Measurements from ENCODE around the gene DVL3. TPM values are rescaled to one million over a fixed set of nuclear protein-coding genes. Genes with fewer than 3 reads are reported as not detected.

The DVL3 gene
- total and polyA plus RNA-seq, 5 donors from 2014 or later, result 4.1 to 36.2 (median 7.2) TPM

DNA sequence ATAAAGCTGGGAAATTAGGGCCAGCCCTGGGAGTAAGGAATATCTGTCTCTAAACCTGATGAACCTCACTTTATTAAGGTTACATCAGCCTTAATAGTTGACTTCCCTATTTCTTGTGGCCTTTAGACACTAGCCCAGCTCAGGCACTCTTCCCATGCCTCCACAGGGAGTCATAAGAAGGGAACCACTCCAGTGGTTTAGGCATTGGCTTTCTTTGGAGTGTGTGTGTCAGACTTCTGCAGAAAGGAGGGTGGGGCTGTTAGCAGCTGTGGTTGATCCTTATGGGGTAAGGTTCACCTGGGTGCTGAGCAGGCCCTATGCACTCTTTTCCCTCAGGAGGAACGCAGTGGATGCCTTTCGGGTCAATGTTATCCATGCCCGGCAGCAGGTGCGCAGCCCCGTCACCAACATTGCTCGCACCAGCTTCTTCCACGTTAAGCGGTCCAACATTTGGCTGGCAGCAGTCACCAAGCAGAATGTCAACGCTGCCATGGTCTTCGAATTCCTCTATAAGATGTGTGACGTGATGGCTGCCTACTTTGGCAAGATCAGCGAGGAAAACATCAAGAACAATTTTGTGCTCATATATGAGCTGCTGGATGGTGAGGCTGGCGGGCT is 23.5 kb downstream of the DVL3 start:
- Mint-ChIP-seq H3K27me3 (peaks cover 5% of the 10 kb centered on the region), H3K9me3 (no peaks in the 10 kb centered on the region), H3K36me3 (peaks cover 47% of the 10 kb centered on the region), H3K4me1 (peaks cover 0 to 45% (median 27%) of the 10 kb centered on the region in 4 donors), H3K27ac (peak overlapping the region in 1 of 3 donors; percentile 67), H3K4me3 (peak overlapping the region; percentile 46 to 68 (median 58))
- H3K36me3 ChIP-seq (ENCODE audit: control insufficient read depth, insufficient read depth, low read length), result peaks cover 58% of the 10 kb centered on the region
- no peaks in the 10 kb centered on the region for H3K9me3 ChIP-seq (ENCODE audit: control insufficient read depth in 2 of 2, low read length in 2 of 2)
- no peak overlapping the region for H3K27ac ChIP-seq (ENCODE audit: insufficient read depth, low read length, poor library complexity, severe bottlenecking)
- DNase-seq, result no peak
- ATAC-seq (ENCODE audit: low read depth in 2 of 2), result no peak
- H3K4me1 ChIP-seq (ENCODE audit: control insufficient read depth, insufficient read depth, low read length, poor library complexity, severe bottlenecking), result peaks cover 29% of the 10 kb centered on the region
- no peaks in the 10 kb centered on the region for H3K27me3 ChIP-seq (ENCODE audit: control insufficient read depth, insufficient read depth, low read length)
- no peak overlapping the region for H3K4me3 ChIP-seq (ENCODE audit: low read depth, low read length)

DNA sequence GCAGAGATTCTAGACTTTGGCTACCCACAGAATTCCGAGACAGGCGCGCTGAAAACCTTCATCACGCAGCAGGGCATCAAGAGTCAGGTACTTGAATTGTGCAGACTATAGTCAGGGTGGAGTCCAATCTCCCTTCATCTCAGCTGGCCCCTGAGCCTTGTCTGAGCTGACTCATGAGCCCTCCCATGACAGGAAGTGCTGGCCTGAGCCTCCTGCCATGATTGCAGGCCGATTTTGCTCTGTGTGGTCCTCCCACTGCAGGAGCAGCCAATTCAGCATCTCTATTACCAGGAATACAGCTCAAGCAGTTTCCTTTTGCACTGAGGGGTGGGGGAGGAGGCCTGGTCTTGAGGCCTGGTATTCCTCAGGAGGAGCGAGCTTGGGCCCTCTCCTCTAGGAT is 25.0 kb downstream of the DVL3 start:
- H3K4me1 Mint-ChIP-seq, result peaks cover 0 to 43% (median 28%) of the 10 kb centered on the region in 4 donors
- Histone ChIP-seq H3K4me1 (ENCODE audit: control insufficient read depth, insufficient read depth, low read length, poor library complexity, severe bottlenecking) (peaks cover 28% of the 10 kb centered on the region), H3K36me3 (ENCODE audit: control insufficient read depth, insufficient read depth, low read length) (peaks cover 64% of the 10 kb centered on the region), H3K4me3 (ENCODE audit: low read depth, low read length) (no peak overlapping the region), H3K27me3 (ENCODE audit: control insufficient read depth, insufficient read depth, low read length) (no peaks in the 10 kb centered on the region), H3K9me3 (ENCODE audit: control insufficient read depth in 2 of 2, low read length in 2 of 2) (no peaks in the 10 kb centered on the region), H3K27ac (ENCODE audit: insufficient read depth, low read length, poor library complexity, severe bottlenecking) (no peak overlapping the region)
- no peaks in the 10 kb centered on the region for H3K9me3 Mint-ChIP-seq
- no peak for ATAC-seq (ENCODE audit: low read depth in 2 of 2)
- H3K27me3 Mint-ChIP-seq, result no peaks in the 10 kb centered on the region
- no peak for DNase-seq
- H3K4me3 Mint-ChIP-seq, result peak overlapping the region in 1 of 4 donors; percentile 61
- H3K36me3 Mint-ChIP-seq, result peaks cover 47% of the 10 kb centered on the region
- H3K27ac Mint-ChIP-seq, result peak overlapping the region in 1 of 3 donors; percentile 76

DNA sequence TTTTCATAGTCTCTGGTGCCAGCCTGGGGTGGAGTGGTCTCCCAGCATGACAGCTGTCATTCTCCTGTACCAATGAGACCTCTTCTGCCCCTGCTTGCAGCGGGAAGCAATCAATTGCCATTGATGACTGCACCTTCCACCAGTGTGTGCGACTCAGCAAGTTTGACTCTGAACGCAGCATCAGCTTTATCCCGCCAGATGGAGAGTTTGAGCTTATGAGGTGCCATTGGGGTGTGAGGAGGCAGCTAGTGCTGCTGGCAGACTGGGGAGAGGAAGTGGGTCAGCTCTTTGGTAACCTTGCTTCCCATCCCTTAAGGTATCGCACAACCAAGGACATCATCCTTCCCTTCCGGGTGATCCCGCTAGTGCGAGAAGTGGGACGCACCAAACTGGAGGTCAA is 26.4 kb downstream of the DVL3 start:
- H3K36me3 Mint-ChIP-seq, result peaks cover 47% of the 10 kb centered on the region
- H3K4me3 ChIP-seq (ENCODE audit: low read depth, low read length), result no peak overlapping the region
- H3K27ac ChIP-seq (ENCODE audit: insufficient read depth, low read length, poor library complexity, severe bottlenecking), result no peak overlapping the region
- no peak overlapping the region for H3K27ac Mint-ChIP-seq
- no peaks in the 10 kb centered on the region for H3K9me3 Mint-ChIP-seq
- no peaks in the 10 kb centered on the region for H3K27me3 ChIP-seq (ENCODE audit: control insufficient read depth, insufficient read depth, low read length)
- H3K4me3 Mint-ChIP-seq, result peak overlapping the region in 1 of 4 donors; percentile 60
- H3K36me3 ChIP-seq (ENCODE audit: control insufficient read depth, insufficient read depth, low read length), result peaks cover 64% of the 10 kb centered on the region
- H3K4me1 ChIP-seq (ENCODE audit: control insufficient read depth, insufficient read depth, low read length, poor library complexity, severe bottlenecking), result peaks cover 22% of the 10 kb centered on the region
- no peak for ATAC-seq (ENCODE audit: low read depth in 2 of 2)
- H3K4me1 Mint-ChIP-seq, result peaks cover 0 to 45% (median 26%) of the 10 kb centered on the region in 4 donors
- H3K9me3 ChIP-seq (ENCODE audit: control insufficient read depth in 2 of 2, low read length in 2 of 2), result no peaks in the 10 kb centered on the region
- DNase-seq, result no peak
- no peaks in the 10 kb centered on the region for H3K27me3 Mint-ChIP-seq

- Histone ChIP-seq H3K36me3 (ENCODE audit: control insufficient read depth, insufficient read depth, low read length) (peaks cover 60% of the 10 kb centered on the region), H3K27me3 (ENCODE audit: control insufficient read depth, insufficient read depth, low read length) (no peaks in the 10 kb centered on the region), H3K4me1 (ENCODE audit: control insufficient read depth, insufficient read depth, low read length, poor library complexity, severe bottlenecking) (peaks cover 27% of the 10 kb centered on the region), H3K9me3 (ENCODE audit: control insufficient read depth in 2 of 2, low read length in 2 of 2) (no peaks in the 10 kb centered on the region), H3K4me3 (ENCODE audit: low read depth, low read length) (no peak overlapping the region), H3K27ac (ENCODE audit: insufficient read depth, low read length, poor library complexity, severe bottlenecking) (no peak overlapping the region)
- Mint-ChIP-seq H3K4me1 (peaks cover 0 to 48% (median 31%) of the 10 kb centered on the region in 4 donors), H3K4me3 (no peak overlapping the region), H3K27me3 (no peaks in the 10 kb centered on the region), H3K9me3 (no peaks in the 10 kb centered on the region), H3K36me3 (peaks cover 53% of the 10 kb centered on the region), H3K27ac (no peak overlapping the region)
- ATAC-seq (ENCODE audit: low read depth in 2 of 2) (no peak), DNase-seq (no peak)
Observed at GRCh38 chr3:184183679-184184078, 28.5 kb downstream of the DVL3 start.

DNA sequence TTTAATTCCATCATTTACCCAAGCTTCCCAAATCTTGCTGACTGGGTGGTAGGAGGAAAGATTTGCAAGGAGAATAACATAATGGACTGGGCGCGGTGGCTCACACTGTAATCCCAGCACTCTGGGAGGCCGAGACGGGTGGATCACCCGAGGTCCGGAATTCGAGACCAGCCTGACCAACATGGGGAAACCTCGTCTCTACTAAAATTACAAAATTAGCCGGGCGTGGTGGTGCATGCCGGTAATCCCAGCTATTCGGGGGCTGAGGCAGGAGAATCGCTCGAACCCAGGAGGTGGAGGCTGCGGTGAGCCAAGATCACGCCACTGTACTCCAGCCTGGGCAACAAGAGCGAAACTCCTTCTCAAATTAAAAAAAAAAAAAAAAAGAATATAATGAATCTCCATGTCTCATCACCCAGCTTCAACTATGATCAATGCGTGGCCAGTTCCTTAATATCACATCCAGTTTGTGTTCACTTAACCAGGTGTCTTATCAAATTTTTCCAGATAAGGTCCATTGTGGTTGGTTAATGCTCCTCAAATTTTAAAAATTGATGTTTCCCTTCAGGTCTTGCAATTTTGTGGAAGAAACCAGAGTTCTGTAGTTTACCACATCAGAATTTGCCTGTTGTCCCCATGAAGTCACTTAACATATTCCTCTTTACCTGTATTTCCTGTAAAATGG is 29.5 kb downstream of the DVL3 start:
- no peaks in the 10 kb centered on the region for H3K9me3 Mint-ChIP-seq
- H3K27ac ChIP-seq (ENCODE audit: insufficient read depth, low read length, poor library complexity, severe bottlenecking), result no peak overlapping the region
- H3K4me1 ChIP-seq (ENCODE audit: control insufficient read depth, insufficient read depth, low read length, poor library complexity, severe bottlenecking), result peaks cover 29% of the 10 kb centered on the region
- H3K36me3 Mint-ChIP-seq, result peaks cover 50% of the 10 kb centered on the region
- H3K4me3 ChIP-seq (ENCODE audit: low read depth, low read length), result no peak overlapping the region
- peaks cover 60% of the 10 kb centered on the region for H3K36me3 ChIP-seq (ENCODE audit: control insufficient read depth, insufficient read depth, low read length)
- H3K4me3 Mint-ChIP-seq, result peak overlapping the region; percentile 98 to 100 (median 100)
- DNase-seq, result no peak
- no peaks in the 10 kb centered on the region for H3K9me3 ChIP-seq (ENCODE audit: control insufficient read depth in 2 of 2, low read length in 2 of 2)
- peaks cover 0 to 47% (median 32%) of the 10 kb centered on the region in 4 donors for H3K4me1 Mint-ChIP-seq
- peak overlapping the region; percentile 96 to 98 (median 98) for H3K27ac Mint-ChIP-seq
- H3K27me3 ChIP-seq (ENCODE audit: control insufficient read depth, insufficient read depth, low read length), result no peaks in the 10 kb centered on the region
- no peak for ATAC-seq (ENCODE audit: low read depth in 2 of 2)
- H3K27me3 Mint-ChIP-seq, result no peaks in the 10 kb centered on the region

GRCh38 chr3:184185461-184186183 is 30.4 kb downstream of the DVL3 start:
- ATAC-seq (ENCODE audit: low read depth in 2 of 2) (peak; percentile 93 to 94), DNase-seq (peak; percentile 99 to 100 (median 100))
- Histone ChIP-seq H3K36me3 (ENCODE audit: control insufficient read depth, insufficient read depth, low read length) (peaks cover 60% of the 10 kb centered on the region), H3K27me3 (ENCODE audit: control insufficient read depth, insufficient read depth, low read length) (no peaks in the 10 kb centered on the region), H3K27ac (ENCODE audit: insufficient read depth, low read length, poor library complexity, severe bottlenecking) (peak overlapping the region; percentile 74), H3K4me1 (ENCODE audit: control insufficient read depth, insufficient read depth, low read length, poor library complexity, severe bottlenecking) (peaks cover 29% of the 10 kb centered on the region), H3K4me3 (ENCODE audit: low read depth, low read length) (peak overlapping the region; percentile 88), H3K9me3 (ENCODE audit: control insufficient read depth in 2 of 2, low read length in 2 of 2) (no peaks in the 10 kb centered on the region)
- Mint-ChIP-seq H3K9me3 (no peaks in the 10 kb centered on the region), H3K27me3 (no peaks in the 10 kb centered on the region), H3K27ac (peak overlapping the region; percentile 96 to 98 (median 98)), H3K4me3 (peak overlapping the region; percentile 98 to 100 (median 100)), H3K36me3 (peaks cover 45% of the 10 kb centered on the region), H3K4me1 (peaks cover 4 to 51% (median 38%) of the 10 kb centered on the region in 4 donors)

DNA sequence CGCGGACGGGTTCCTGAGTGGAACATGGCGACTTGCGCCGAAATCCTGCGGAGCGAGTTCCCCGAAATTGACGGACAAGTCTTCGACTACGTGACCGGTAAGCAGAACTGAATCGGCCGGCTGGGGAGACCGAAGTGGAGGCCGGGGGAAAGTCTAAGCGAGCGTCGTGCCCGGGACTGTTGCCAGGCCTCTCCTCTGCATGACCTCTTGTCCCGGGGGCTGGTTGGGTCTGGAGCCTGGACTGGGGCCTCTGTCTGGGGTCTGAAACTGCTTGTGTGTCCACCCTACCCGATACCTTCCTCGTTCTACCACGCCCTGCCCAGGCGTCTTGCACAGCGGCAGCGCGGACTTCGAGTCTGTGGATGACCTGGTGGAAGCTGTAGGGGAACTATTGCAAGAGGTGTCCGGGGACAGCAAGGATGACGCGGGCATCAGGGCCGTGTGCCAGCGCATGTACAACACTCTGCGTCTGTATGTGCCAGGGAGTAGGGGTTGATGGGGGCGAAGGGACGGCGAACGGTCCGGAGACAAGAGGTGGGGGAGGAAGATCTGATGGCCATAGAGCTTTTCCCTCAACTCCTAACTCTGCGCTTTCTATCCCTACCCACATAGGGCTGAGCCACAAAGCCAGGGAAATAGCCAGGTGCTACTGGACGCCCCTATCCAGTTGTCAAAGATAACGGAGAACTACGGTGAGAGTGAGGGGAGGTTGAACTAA is 31.2 kb downstream of the DVL3 start, which contains the start of gene ABCF3:
Gene ABCF3, plus strand, starts transcription at position 16 of the 718 bp plus-strand sequence. Its CDS starts 9 bp downstream, at position 25.
- H3K27ac Mint-ChIP-seq, result peak within 1 kb of the TSS; percentile 96 to 98 (median 98)
- peaks cover 29% of the 10 kb centered on the region for H3K4me1 ChIP-seq (ENCODE audit: control insufficient read depth, insufficient read depth, low read length, poor library complexity, severe bottlenecking)
- peak within 1 kb of the TSS; percentile 74 for H3K27ac ChIP-seq (ENCODE audit: insufficient read depth, low read length, poor library complexity, severe bottlenecking)
- peaks cover 60% of the 10 kb centered on the region for H3K36me3 ChIP-seq (ENCODE audit: control insufficient read depth, insufficient read depth, low read length)
- H3K27me3 ChIP-seq (ENCODE audit: control insufficient read depth, insufficient read depth, low read length), result no peaks in the 10 kb centered on the region
- peaks cover 4 to 51% (median 38%) of the 10 kb centered on the region in 4 donors for H3K4me1 Mint-ChIP-seq
- DNase-seq (no peak), ATAC-seq (ENCODE audit: low read depth in 2 of 2) (peak; percentile 2 to 16)
- no peaks in the 10 kb centered on the region for H3K9me3 ChIP-seq (ENCODE audit: control insufficient read depth in 2 of 2, low read length in 2 of 2)
- H3K4me3 ChIP-seq (ENCODE audit: low read depth, low read length), result peak within 1 kb of the TSS; percentile 88
- peaks cover 39% of the 10 kb centered on the region for H3K36me3 Mint-ChIP-seq
- peak within 1 kb of the TSS; percentile 98 to 100 (median 100) for H3K4me3 Mint-ChIP-seq
- no peaks in the 10 kb centered on the region for H3K9me3 Mint-ChIP-seq
- no peaks in the 10 kb centered on the region for H3K27me3 Mint-ChIP-seq
